ENCODE measurements around the gene ADAMTS16. TPM values are rescaled to one million over a fixed set of nuclear protein-coding genes. Genes with fewer than 3 reads are reported as not detected.
"Not testable (repeated sequence)": the region's sequence is repeated elsewhere in the genome, so short reads cannot be mapped to it uniquely, and the experiment has no call there.

ADAMTS16 gene
- total RNA-seq, 4 donors from 2014 or later: 0.27 to 0.94 TPM; not detected in 2

- no peak for TF ChIP-seq POLR2A (IDR thresholded peaks at IDR 0.05)
- no peak for TF ChIP-seq CTCF (IDR thresholded peaks at IDR 0.05)
- TF ChIP-seq EP300 (IDR thresholded peaks at IDR 0.05): no peak
- TF ChIP-seq POLR2AphosphoS5 (IDR thresholded peaks at IDR 0.05): no peak
- Histone ChIP-seq H3K4me1 (no peaks in the 10 kb centered on the region), H3K9me3 (no peaks in the 10 kb centered on the region), H3K27me3 (peaks cover 8% of the 10 kb centered on the region), H3K4me3 (no peak overlapping the region), H3K27ac (no peak overlapping the region), H3K36me3 (no peaks in the 10 kb centered on the region)
- no peak for ATAC-seq
- 42 to 46% methylated on average over 7 of the region's 7 CpGs for WGBS, 2 donors (ENCODE audit: low coverage in 1 of 2)
Measured at GRCh38 chr5:5126444-5126843, 13.7 kb upstream of the ADAMTS16 start.

GRCh38 chr5:5128766-5129165 is 11.4 kb upstream of the ADAMTS16 start:
- TF ChIP-seq EP300 (IDR thresholded peaks at IDR 0.05) (no peak), POLR2A (IDR thresholded peaks at IDR 0.05) (no peak), CTCF (IDR thresholded peaks at IDR 0.05) (no peak), POLR2AphosphoS5 (IDR thresholded peaks at IDR 0.05) (no peak)
- Histone ChIP-seq H3K4me3 (no peak overlapping the region), H3K36me3 (no peaks in the 10 kb centered on the region), H3K27me3 (peaks cover 8% of the 10 kb centered on the region), H3K9me3 (peaks cover 0 to 1% (median 0%) of the 10 kb centered on the region in 3 donors), H3K4me1 (no peaks in the 10 kb centered on the region), H3K27ac (no peak overlapping the region)
- ATAC-seq: no peak
- 73 to 79% methylated on average over 8 of the region's 8 CpGs for WGBS, 2 donors (ENCODE audit: low coverage in 1 of 2)

- H3K4me1 ChIP-seq: no peaks in the 10 kb centered on the region
- no peaks in the 10 kb centered on the region for H3K36me3 ChIP-seq
- no peak for ATAC-seq
- H3K27ac ChIP-seq: no peak overlapping the region
- H3K27me3 ChIP-seq: peaks cover 2% of the 10 kb centered on the region
- H3K9me3 ChIP-seq: peaks cover 0 to 5% (median 0%) of the 10 kb centered on the region in 3 donors
- 63% methylated on average over 4 of the region's 10 CpGs; no CpG with 5 or more reads in 1 of the 2 donors for WGBS, 2 donors (ENCODE audit: low coverage in 1 of 2)
- no peak overlapping the region for H3K4me3 ChIP-seq
- TF ChIP-seq EP300 (IDR thresholded peaks at IDR 0.05) (no peak), CTCF (IDR thresholded peaks at IDR 0.05) (no peak), POLR2A (IDR thresholded peaks at IDR 0.05) (no peak), POLR2AphosphoS5 (IDR thresholded peaks at IDR 0.05) (no peak)
Measured at GRCh38 chr5:5132234-5132633, 7.9 kb upstream of the ADAMTS16 start.

GRCh38 chr5:5132693-5133295 is 7.3 kb upstream of the ADAMTS16 start:
- no CpG with 5 or more reads among the region's 15 CpGs for WGBS, 2 donors (ENCODE audit: low coverage in 1 of 2)
- ATAC-seq: no peak
- Histone ChIP-seq H3K36me3 (no peaks in the 10 kb centered on the region), H3K4me1 (no peaks in the 10 kb centered on the region), H3K4me3 (no peak overlapping the region), H3K9me3 (peaks cover 0 to 5% (median 0%) of the 10 kb centered on the region in 3 donors), H3K27me3 (peaks cover 7% of the 10 kb centered on the region), H3K27ac (no peak overlapping the region)
- TF ChIP-seq POLR2A (IDR thresholded peaks at IDR 0.05): no peak
- TF ChIP-seq EP300 (IDR thresholded peaks at IDR 0.05): no peak

GRCh38 chr5:5134107-5134506 is 6.0 kb upstream of the ADAMTS16 start:
- ATAC-seq: no peak
- 95 to 100% methylated on average over 4 of the region's 9 CpGs for WGBS, 2 donors (ENCODE audit: low coverage in 1 of 2)

GRCh38 chr5:5135957-5136676 is 4.0 kb upstream of the ADAMTS16 start:
- Histone ChIP-seq H3K27me3 (peaks cover 39% of the 10 kb centered on the region), H3K36me3 (no peaks in the 10 kb centered on the region), H3K27ac (no peak overlapping the region), H3K4me3 (no peak overlapping the region), H3K9me3 (peaks cover 0 to 5% (median 0%) of the 10 kb centered on the region in 3 donors), H3K4me1 (peaks cover 0 to 19% (median 11%) of the 10 kb centered on the region in 3 donors)
- WGBS, 2 donors (ENCODE audit: low coverage in 1 of 2): 24 to 47% methylated on average over 3 to 8 of the region's 8 CpGs
- ATAC-seq: no peak
- TF ChIP-seq POLR2A (IDR thresholded peaks at IDR 0.05) (no peak), EP300 (IDR thresholded peaks at IDR 0.05) (no peak), CTCF (IDR thresholded peaks at IDR 0.05) (no peak), POLR2AphosphoS5 (IDR thresholded peaks at IDR 0.05) (no peak)

More at GRCh38 chr5:5134107-5134506, 6.0 kb upstream of the ADAMTS16 start:
- no peak for TF ChIP-seq POLR2AphosphoS5 (IDR thresholded peaks at IDR 0.05)
- Histone ChIP-seq H3K27me3 (peaks cover 19% of the 10 kb centered on the region), H3K4me1 (no peaks in the 10 kb centered on the region), H3K27ac (no peak overlapping the region), H3K4me3 (no peak overlapping the region), H3K9me3 (peaks cover 0 to 5% (median 0%) of the 10 kb centered on the region in 3 donors), H3K36me3 (no peaks in the 10 kb centered on the region)

- 83% methylated on average over 4 of the region's 24 CpGs; no CpG with 5 or more reads in 1 of the 2 donors for WGBS, 2 donors (ENCODE audit: low coverage in 1 of 2)
- Histone ChIP-seq H3K4me1 (peaks cover 0 to 24% (median 14%) of the 10 kb centered on the region in 3 donors), H3K27me3 (peaks cover 52% of the 10 kb centered on the region)
- not testable (repeated sequence) for H3K9me3 ChIP-seq, H3K27ac ChIP-seq, ATAC-seq, H3K4me3 ChIP-seq, H3K36me3 ChIP-seq
Measured at GRCh38 chr5:5137851-5138250, 2.3 kb upstream of the ADAMTS16 start.
